ENCODE data around the gene TACC2. TPM values are rescaled to one million over a fixed set of nuclear protein-coding genes. Genes with fewer than 3 reads are reported as not detected.

TACC2 gene
- total RNA-seq, 4 donors from 2014 or later = 95.9 to 122 (median 114) TPM

- Histone ChIP-seq H3K27me3 (no peaks in the 10 kb centered on the region), H3K36me3 (no peaks in the 10 kb centered on the region), H3K4me3 (replicated peaks in 1 of 3) (no peak overlapping the region), H3K9me3 (no peaks in the 10 kb centered on the region), H3K4me1 (no peaks in the 10 kb centered on the region), H3K27ac (no peak overlapping the region)
- TF ChIP-seq CTCF (IDR thresholded peaks at IDR 0.05) = no peak
- no peak for TF ChIP-seq POLR2A (IDR thresholded peaks at IDR 0.05)
- WGBS, 2 donors = 84 to 87% methylated on average over 9 of the region's 9 CpGs
- intact Hi-C loops (cut with DNase I) = no loop called here
- DNase-seq = no peak
These were observed 293.3 kb downstream of the TACC2 start for GRCh38 chr10:122282253-122282671.

- no peaks in the 10 kb centered on the region for H3K36me3 ChIP-seq
- 77 to 79% methylated on average over 7 of the region's 7 CpGs for WGBS, 2 donors
- H3K27ac ChIP-seq = no peak overlapping the region
- intact Hi-C loops (cut with DNase I) = no loop called here
- H3K4me3 ChIP-seq (replicated peaks in 1 of 3) = no peak overlapping the region
- H3K27me3 ChIP-seq = no peaks in the 10 kb centered on the region
- no peaks in the 10 kb centered on the region for H3K4me1 ChIP-seq
- no peaks in the 10 kb centered on the region for H3K9me3 ChIP-seq
- no peak for DNase-seq
- no peak for TF ChIP-seq POLR2A (IDR thresholded peaks at IDR 0.05)
- TF ChIP-seq CTCF (IDR thresholded peaks at IDR 0.05) = no peak
These were observed 293.9 kb downstream of the TACC2 start for GRCh38 chr10:122282909-122283308.

DNA sequence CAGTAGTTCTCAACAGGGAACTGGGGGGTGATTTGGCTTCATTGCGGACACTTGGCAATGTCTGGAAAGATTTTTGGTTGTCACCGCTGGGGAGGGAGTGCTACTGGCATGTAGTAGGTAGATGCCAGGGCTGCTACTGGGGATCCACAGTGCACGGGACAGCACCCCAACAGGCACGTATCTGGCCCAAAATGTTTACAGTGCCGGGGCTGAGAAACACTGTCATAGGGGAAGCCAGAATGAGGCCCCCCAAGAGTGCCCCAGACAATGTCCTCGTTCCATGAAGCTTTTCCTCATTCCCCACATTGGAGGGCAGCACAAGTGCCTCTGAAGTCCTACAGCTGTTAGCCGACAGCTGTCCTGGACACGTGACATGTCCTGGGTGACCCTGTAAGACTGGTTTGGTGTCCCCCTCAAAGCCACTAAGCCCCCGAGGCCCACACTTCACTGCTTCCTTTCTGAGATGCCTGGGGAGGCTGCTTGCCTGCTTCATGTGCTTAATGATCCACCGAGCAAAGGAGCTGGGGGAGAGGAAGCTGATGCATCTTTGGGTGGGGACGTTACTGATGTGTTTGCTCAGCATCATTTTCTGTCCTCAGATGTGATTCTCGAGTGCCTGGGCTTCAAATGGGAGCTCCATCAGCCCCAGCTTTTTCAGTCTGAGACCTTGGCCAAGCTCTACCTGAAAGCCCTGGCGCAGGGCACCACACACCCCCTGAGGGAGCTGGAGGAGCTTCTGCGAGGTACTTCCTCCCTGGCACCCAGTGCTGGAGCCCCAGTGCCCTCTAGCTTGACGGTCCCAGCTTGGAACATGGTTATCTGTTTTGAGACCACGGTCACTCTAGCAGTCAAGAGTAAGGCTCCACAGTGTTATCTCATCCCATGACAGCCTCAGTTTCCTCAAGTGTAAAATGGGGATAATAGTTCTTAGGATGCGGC lies 296.8 kb downstream of the TACC2 start:
- WGBS, 2 donors = 74 to 82% methylated on average over 13 to 17 of the region's 17 CpGs
- H3K9me3 ChIP-seq = no peaks in the 10 kb centered on the region
- H3K4me3 ChIP-seq (replicated peaks in 1 of 3) = no peak overlapping the region
- H3K4me1 ChIP-seq = no peaks in the 10 kb centered on the region
- H3K36me3 ChIP-seq = no peaks in the 10 kb centered on the region
- intact Hi-C loops (cut with DNase I) = no loop called here
- H3K27me3 ChIP-seq = no peaks in the 10 kb centered on the region
- H3K27ac ChIP-seq = no peak overlapping the region
- DNase-seq = no peak
- no peak for TF ChIP-seq CTCF (IDR thresholded peaks at IDR 0.05)
- TF ChIP-seq POLR2A (IDR thresholded peaks at IDR 0.05) = no peak

- no peaks in the 10 kb centered on the region for H3K9me3 ChIP-seq
- TF ChIP-seq POLR2A (IDR thresholded peaks at IDR 0.05) = no peak
- H3K27ac ChIP-seq = no peak overlapping the region
- DNase-seq = no peak
- no peaks in the 10 kb centered on the region for H3K36me3 ChIP-seq
- H3K27me3 ChIP-seq = no peaks in the 10 kb centered on the region
- WGBS, 2 donors = 74 to 75% methylated on average over 7 of the region's 7 CpGs
- intact Hi-C loops (cut with DNase I) = no loop called here
- no peak overlapping the region for H3K4me3 ChIP-seq (replicated peaks in 1 of 3)
- no peaks in the 10 kb centered on the region for H3K4me1 ChIP-seq
These were observed 297.9 kb downstream of the TACC2 start for GRCh38 chr10:122286867-122287266.

DNA sequence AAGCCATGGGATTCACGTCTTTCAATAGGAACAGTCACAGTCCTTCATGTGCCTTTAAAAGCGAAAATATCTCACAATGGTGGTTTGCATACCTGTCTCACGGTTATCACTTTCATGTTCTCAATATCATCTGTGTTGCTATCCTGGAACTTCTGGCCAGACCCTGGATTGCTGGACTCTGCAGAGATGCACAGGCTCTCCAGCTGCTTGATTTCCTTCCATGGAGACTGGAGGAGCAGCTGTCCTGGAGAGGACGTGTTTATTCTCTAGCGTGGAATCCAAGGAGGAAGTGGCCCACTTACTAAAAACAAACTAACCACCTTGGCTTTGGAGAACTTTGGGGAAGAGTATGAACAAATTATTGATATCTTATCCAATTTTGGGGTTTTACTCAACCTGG lies 298.6 kb downstream of the TACC2 start:
- Histone ChIP-seq H3K4me3 (replicated peaks in 1 of 3) (no peak overlapping the region), H3K27me3 (no peaks in the 10 kb centered on the region), H3K27ac (no peak overlapping the region), H3K36me3 (no peaks in the 10 kb centered on the region), H3K4me1 (no peaks in the 10 kb centered on the region), H3K9me3 (no peaks in the 10 kb centered on the region)
- intact Hi-C loops (cut with DNase I) = no loop called here
- TF ChIP-seq CTCF (IDR thresholded peaks at IDR 0.05) (no peak), POLR2A (IDR thresholded peaks at IDR 0.05) (no peak)
- DNase-seq = no peak
- WGBS, 2 donors = 70 to 74% methylated on average over 5 of the region's 5 CpGs

Measured in thyroid gland (tissue), 4 donors.